Measurements from ENCODE around the gene CD5L.

- no peak for TF ChIP-seq CTCF (IDR thresholded peaks at IDR 0.05)
- TF ChIP-seq POLR2AphosphoS5 (IDR thresholded peaks at IDR 0.05): no peak
- no peak for TF ChIP-seq EP300 (IDR thresholded peaks at IDR 0.05)
Measured at GRCh38 chr1:157829711-157830110, 11.9 kb downstream of the CD5L start.

Measured in gastroesophageal sphincter (tissue), 3 donors.